HG03565 (cell line): ENCODE measurements around the gene CDKL5.

ENCODE experiments used
- ATAC-seq: cut with Tn5 transposase; IDR thresholded peaks from one replicate; pipeline ENCODE4 v1.9.1; 2021; ENCODE audit warnings: mild to moderate bottlenecking, moderate library complexity; ENCODE audit not compliant: unreplicated experiment

CDKL5 gene

GRCh38 chrX:18687856-18688495, 262.6 kb downstream of the CDKL5 start:
- ATAC-seq, result no peak

GRCh38 chrX:18691431-18691830, 266.0 kb downstream of the CDKL5 start:
- ATAC-seq, result no peak

- ATAC-seq, result no peak
Observed at GRCh38 chrX:18692541-18692940, 267.1 kb downstream of the CDKL5 start.

GRCh38 chrX:18696653-18697052, 271.2 kb downstream of the CDKL5 start:
- no peak for ATAC-seq

- no peak for ATAC-seq
Observed at GRCh38 chrX:18698737-18699650, 273.6 kb downstream of the CDKL5 start.

GRCh38 chrX:18701621-18702361, 276.4 kb downstream of the CDKL5 start:
- ATAC-seq, result no peak

GRCh38 chrX:18702362-18703195, 277.2 kb downstream of the CDKL5 start:
- no peak for ATAC-seq
